Endothelial cell of umbilical vein (primary cell): ENCODE measurements around the gene CA11. TPM values are rescaled to one million over a fixed set of nuclear protein-coding genes. Genes with fewer than 3 reads are reported as not detected.
A peak's percentile ranks its signal among the peaks of the same experiment; 100 is the strongest.

Source experiments
- BruUV-seq: library from RNA; stranded (reverse); fragments of 400-500 nt; replicated peaks from 2 replicates; lab custom pipeline; 2021; lab: Mats Ljungman, UMichigan
- CTCF ChIA-PET: fragments of 300-600, 350-600 bp; sonication (Branson Sonifier 250); formaldehyde crosslinking; loops from one replicate; lab custom pipeline; 2021; ENCODE audit warnings: antibody characterized with exemption, inconsistent platforms; lab: Charles Lee
- POLR2A ChIA-PET: fragments of 300-600, 350-600 bp; sonication (Branson Sonifier 250); formaldehyde crosslinking; loops from one replicate; lab custom pipeline; 2021; ENCODE audit warnings: antibody characterized with exemption, inconsistent platforms; lab: Charles Lee
- DNase-seq: peaks from one replicate; pipeline ENCODE4 v3.0.0-alpha.2; 2011; ENCODE audit warnings: low read depth, low spot score
- FAIRE-seq: peaks from 2 replicates; lab custom pipeline; 2011; peaks lifted over from hg19 to GRCh38; lab: Jason Lieb, UNC
- H2AFZ ChIP-seq: 2 replicates; pipeline ENCODE4 v1.6.0; 2012; ENCODE audit warnings: low read depth, low read length, control low read depth, inconsistent platforms
- H3K27ac ChIP-seq: 2 replicates; pipeline ENCODE4 v1.5.1; 2011; ENCODE audit warnings: low read depth, mild to moderate bottlenecking, control low read depth, low read length, moderate library complexity; ENCODE audit not compliant: insufficient read depth
- H3K27me3 ChIP-seq, 2 experiments: 2 replicates each; pipeline versions ENCODE4 v1.6.0 to v1.6.1; 2011; ENCODE audit warnings: low read length in 2 of 2, mixed read lengths in 1 of 2; ENCODE audit not compliant: control insufficient read depth in 2 of 2, insufficient read depth in 2 of 2
- H3K36me3 ChIP-seq, 2 experiments: 2 replicates in 1 of 2; 3 replicates in 1 of 2; pipeline ENCODE4 v1.5.1; 2011; ENCODE audit warnings: low read length in 2 of 2, mild to moderate bottlenecking in 1 of 2, moderate library complexity in 1 of 2; ENCODE audit not compliant: control insufficient read depth in 2 of 2, insufficient read depth in 2 of 2; ENCODE audit errors: extremely low read depth in 1 of 2
- H3K4me1 ChIP-seq: 3 replicates; pipeline ENCODE4 v1.5.1; 2011; ENCODE audit warnings: mild to moderate bottlenecking, low read length; ENCODE audit not compliant: control insufficient read depth, insufficient read depth; ENCODE audit errors: extremely low read depth
- H3K4me2 ChIP-seq: 2 replicates; pipeline ENCODE4 v1.6.1; 2011; ENCODE audit warnings: low read length, control low read depth, mixed read lengths; ENCODE audit not compliant: insufficient read depth
- H3K4me3 ChIP-seq, 3 experiments: fragments of 200-600 bp in 1 of 3; sonication (generic), shearing (Covaris generic) in 1 of 3; replicated peaks in 1 of 3; 2 replicates each; pipeline ENCODE4 v1.5.1; 2011 to 2016; ENCODE audit warnings: control low read depth in 3 of 3, low read length in 3 of 3, mild to moderate bottlenecking in 2 of 3, inconsistent platforms in 1 of 3, low read depth in 1 of 3, moderate library complexity in 1 of 3; ENCODE audit not compliant: insufficient read depth in 1 of 3
- H3K79me2 ChIP-seq: 2 replicates; pipeline ENCODE4 v1.6.0; 2012; ENCODE audit warnings: low read length, inconsistent platforms; ENCODE audit not compliant: control insufficient read depth, insufficient read depth
- H3K9ac ChIP-seq: replicated peaks from 2 replicates; pipeline ENCODE3; 2011; ENCODE audit warnings: low read length, control low read depth; ENCODE audit not compliant: insufficient read depth; ENCODE audit errors: extremely low read depth
- H3K9me1 ChIP-seq: replicated peaks from 3 replicates; pipeline ENCODE4 v1.6.0; 2011; ENCODE audit warnings: mild to moderate bottlenecking, low read length; ENCODE audit not compliant: control insufficient read depth, insufficient read depth; ENCODE audit errors: extremely low read depth
- H3K9me3 ChIP-seq: replicated peaks from 2 replicates; pipeline ENCODE4 v1.5.1; 2012; ENCODE audit warnings: low read length, inconsistent platforms; ENCODE audit not compliant: control insufficient read depth, insufficient read depth
- H4K20me1 ChIP-seq: replicated peaks from 2 replicates; pipeline ENCODE3; 2011; ENCODE audit warnings: mild to moderate bottlenecking, low read length; ENCODE audit not compliant: control insufficient read depth, insufficient read depth; ENCODE audit errors: extremely low read depth
- EZH2 ChIP-seq: IDR thresholded peaks from 2 replicates; pipeline ENCODE4 v1.6.1; 2012; ENCODE audit warnings: borderline replicate concordance, low read depth, mild to moderate bottlenecking, moderate library complexity, low read length, inconsistent platforms; ENCODE audit not compliant: severe bottlenecking
- FOS ChIP-seq: IDR thresholded peaks from 2 replicates; pipeline ENCODE4 v1.6.1; 2011; ENCODE audit warnings: mild to moderate bottlenecking, low read length, moderate library complexity, borderline replicate concordance; ENCODE audit not compliant: insufficient read depth
- GATA2 ChIP-seq: IDR thresholded peaks from 2 replicates; pipeline ENCODE4 v1.7.0; 2011; ENCODE audit warnings: low read depth, mild to moderate bottlenecking, moderate library complexity, mixed read lengths, low read length; ENCODE audit not compliant: insufficient read length, insufficient read depth
- JUN ChIP-seq: IDR thresholded peaks from 2 replicates; pipeline ENCODE4 v1.6.1; 2011; ENCODE audit warnings: borderline replicate concordance, low read depth; ENCODE audit not compliant: insufficient read length, insufficient read depth
- MYC ChIP-seq: IDR thresholded peaks from one replicate; pipeline ENCODE4 v1.6.1; 2011; ENCODE audit warnings: mild to moderate bottlenecking, low read depth, low read length
- POLR2A ChIP-seq: IDR thresholded peaks from 2 replicates; pipeline ENCODE4 v1.6.1; 2012; ENCODE audit warnings: low read depth, mild to moderate bottlenecking, control low read depth, low read length
- POLR2AphosphoS5 ChIP-seq: IDR thresholded peaks from 2 replicates; pipeline ENCODE4 v1.6.1; 2012; ENCODE audit warnings: low read depth, mild to moderate bottlenecking, control low read depth, low read length, moderate library complexity; ENCODE audit not compliant: insufficient read depth
- dilution Hi-C: fragments of 300-500 bp; cut with MboI; formaldehyde crosslinking; loops from one replicate; pipeline ENCODE4 v1.15.0; 2019; ENCODE audit warnings: low sequenced_read_pairs; ENCODE audit not compliant: extremely low pct_ligation_motif_present
- intact Hi-C: fragments of 100-400 bp; cut with micrococcal nuclease; formaldehyde crosslinking; loops from one replicate; pipeline ENCODE4 v1.10.0; 2022
- polyA plus RNA-seq, 4 experiments: library from polyadenylated mRNA; depleted of rRNA in 3 of 4; stranded (reverse) in 3 of 4; unstranded in 1 of 4; fragments of >200 nt; gene quantifications; 2 replicates each; pipeline versions ENCODE4 v1.2.1 to v1.2.3, GENCODE V29; 2011 to 2012; ENCODE audit warnings: missing spikeins in 1 of 4
- total RNA-seq: library from RNA; stranded (reverse); gene quantifications from 2 replicates; pipeline ENCODE4 v1.2.3, GENCODE V29; 2021
- TF ChIP-seq, protein P1 (sequence below), 2 donors: IDR thresholded peaks; 1 replicate in 1 of 2; 2 replicates in 1 of 2; pipeline ENCODE4 v1.5.1; 2011; ENCODE audit warnings: low read length in 2 of 2, mild to moderate bottlenecking in 2 of 2, moderate library complexity in 2 of 2, control low read depth in 1 of 2, inconsistent platforms in 1 of 2, low read depth in 1 of 2; ENCODE audit not compliant: insufficient read depth in 1 of 2; ENCODE audit errors: extremely low read depth in 1 of 2
- TF ChIP-seq, protein P2 (sequence below): IDR thresholded peaks from 2 replicates; pipeline ENCODE4 v1.6.1; 2011; ENCODE audit not compliant: insufficient read depth, insufficient read length

Gene CA11
- total and polyA plus RNA-seq, 2 donors (not counting 3 experiments of a cell fraction or from before 2014, with no cell fraction given), result 2.8 to 4.7 TPM

DNA sequence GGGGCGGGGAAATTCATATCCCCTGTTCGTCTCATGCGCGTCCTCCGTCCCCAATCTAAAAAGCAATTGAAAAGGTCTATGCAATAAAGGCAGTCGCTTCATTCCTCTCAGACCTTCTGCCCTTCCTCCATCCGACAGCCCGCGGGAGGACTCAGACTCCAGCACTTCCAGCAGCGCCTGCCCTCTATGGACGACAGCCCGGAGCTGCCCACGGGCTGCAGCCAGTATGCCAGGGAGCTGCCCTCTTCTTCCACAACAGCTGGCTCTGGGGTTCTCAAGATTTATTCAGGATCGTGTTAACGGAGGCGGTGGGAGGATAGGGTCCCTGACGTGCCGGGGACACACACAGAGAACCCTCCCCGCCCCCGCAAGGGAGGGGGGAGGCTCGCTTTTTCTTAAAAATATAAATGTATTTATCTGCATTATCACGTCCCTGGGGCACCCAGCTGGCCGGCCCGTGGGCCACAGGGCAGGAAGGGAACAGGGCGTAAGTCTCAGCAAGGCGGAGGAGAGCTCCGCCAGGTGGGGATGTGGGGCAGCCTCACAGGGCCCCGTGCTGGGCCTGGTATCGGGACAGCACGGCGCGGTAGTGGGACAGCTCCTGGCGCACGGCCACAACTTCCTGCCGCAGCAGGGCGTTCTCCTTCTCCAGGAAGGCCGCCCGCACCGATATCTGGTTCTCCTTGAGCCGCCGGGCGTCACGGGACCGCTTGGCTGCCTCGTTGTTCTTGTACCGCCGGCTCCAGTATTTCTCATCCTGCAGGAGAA is 15.5 kb downstream of the CA11 start:
- Histone ChIP-seq H2AFZ (peak overlapping the region; percentile 33), H3K4me1 (peaks cover 25% of the 10 kb centered on the region), H3K9ac (peak overlapping the region; percentile 48), H3K36me3 (peaks cover 0 to 2% of the 10 kb centered on the region in 2 experiments), H3K4me3 (peak overlapping the region; percentile 6 to 19 (median 17)), H3K27me3 (no peaks in the 10 kb centered on the region), H4K20me1 (no peaks in the 10 kb centered on the region), H3K4me2 (peak overlapping the region; percentile 60), H3K9me3 (no peaks in the 10 kb centered on the region), H3K9me1 (no peaks in the 10 kb centered on the region), H3K79me2 (no peaks in the 10 kb centered on the region), H3K27ac (peak overlapping the region; percentile 13)
- ChIA-PET CTCF (interaction anchor here (0.7 to 2.3 kb wide), 16 partner anchors 9 to 340 kb away, joined by 3 to 12 read pairs (median 3); partner anchors contain the start of genes CA11, RPL18 and SPHK2), POLR2A (interaction anchor here (1.0 to 2.0 kb wide), 3 partner anchors 9 to 17 kb away, joined by 3 to 10 read pairs (median 3); partner anchors contain the start of genes RPL18 and SPHK2)
- DNase-seq (peak; percentile 70), FAIRE-seq (peak; percentile 58)
- dilution Hi-C loops, result no loop called here
- TF ChIP-seq, protein P1, sequence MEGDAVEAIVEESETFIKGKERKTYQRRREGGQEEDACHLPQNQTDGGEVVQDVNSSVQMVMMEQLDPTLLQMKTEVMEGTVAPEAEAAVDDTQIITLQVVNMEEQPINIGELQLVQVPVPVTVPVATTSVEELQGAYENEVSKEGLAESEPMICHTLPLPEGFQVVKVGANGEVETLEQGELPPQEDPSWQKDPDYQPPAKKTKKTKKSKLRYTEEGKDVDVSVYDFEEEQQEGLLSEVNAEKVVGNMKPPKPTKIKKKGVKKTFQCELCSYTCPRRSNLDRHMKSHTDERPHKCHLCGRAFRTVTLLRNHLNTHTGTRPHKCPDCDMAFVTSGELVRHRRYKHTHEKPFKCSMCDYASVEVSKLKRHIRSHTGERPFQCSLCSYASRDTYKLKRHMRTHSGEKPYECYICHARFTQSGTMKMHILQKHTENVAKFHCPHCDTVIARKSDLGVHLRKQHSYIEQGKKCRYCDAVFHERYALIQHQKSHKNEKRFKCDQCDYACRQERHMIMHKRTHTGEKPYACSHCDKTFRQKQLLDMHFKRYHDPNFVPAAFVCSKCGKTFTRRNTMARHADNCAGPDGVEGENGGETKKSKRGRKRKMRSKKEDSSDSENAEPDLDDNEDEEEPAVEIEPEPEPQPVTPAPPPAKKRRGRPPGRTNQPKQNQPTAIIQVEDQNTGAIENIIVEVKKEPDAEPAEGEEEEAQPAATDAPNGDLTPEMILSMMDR (IDR thresholded peaks at IDR 0.05; ENCODE audit: extremely low read depth in 1 of 2, insufficient read depth in 1 of 2, low read depth in 1 of 2, low read length in 2 of 2), result peak in 1 of 2 donors; percentile 33
- TF ChIP-seq, protein P2, sequence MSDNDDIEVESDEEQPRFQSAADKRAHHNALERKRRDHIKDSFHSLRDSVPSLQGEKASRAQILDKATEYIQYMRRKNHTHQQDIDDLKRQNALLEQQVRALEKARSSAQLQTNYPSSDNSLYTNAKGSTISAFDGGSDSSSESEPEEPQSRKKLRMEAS, result no peak
- TF ChIP-seq JUN, result no peak
- no peak for TF ChIP-seq FOS
- no peak for TF ChIP-seq GATA2
- TF ChIP-seq MYC, result no peak
- no peak for TF ChIP-seq EZH2
- TF ChIP-seq POLR2A, result peak; percentile 53
- TF ChIP-seq POLR2AphosphoS5, result peak; percentile 61
- intact Hi-C loops, result loop anchor here (10.0 kb wide), 1 partner anchor 364 kb away; the partner anchor contains the start of genes GYS1 and RUVBL2
- no TSS peak for BruUV-seq
